GM21786 (cell line): Measurements from ENCODE around the gene C6orf15.
"Not testable (repeated sequence)": the region's sequence is repeated elsewhere in the genome, so short reads cannot be mapped to it uniquely, and the experiment has no call there.

ENCODE experiments used
- ATAC-seq: cut with Tn5 transposase; IDR thresholded peaks from one replicate; pipeline ENCODE4 v1.9.1; 2021; ENCODE audit not compliant: unreplicated experiment

Gene C6orf15

GRCh38 chr6:31070711-31071197 lies 41.6 kb downstream of the C6orf15 start:
- ATAC-seq = no peak

- no peak for ATAC-seq
Observed at GRCh38 chr6:31068669-31069340, 43.6 kb downstream of the C6orf15 start.

- ATAC-seq = not testable (repeated sequence)
Observed at GRCh38 chr6:31067891-31068668, 44.3 kb downstream of the C6orf15 start.

GRCh38 chr6:31067028-31067427 lies 45.3 kb downstream of the C6orf15 start:
- not testable (repeated sequence) for ATAC-seq

GRCh38 chr6:31065556-31065955 lies 46.8 kb downstream of the C6orf15 start:
- ATAC-seq = no peak

- ATAC-seq = no peak
Observed at GRCh38 chr6:31063906-31064435, 48.4 kb downstream of the C6orf15 start.
